GM23248 (cell line): ENCODE results near the gene ESYT3.

ENCODE experiments used
- EZH2 ChIP-seq: fragments of 200-600 bp; sonication (generic); IDR thresholded peaks from 2 replicates; pipeline ENCODE4 v1.6.1; 2018; ENCODE audit warnings: antibody characterized with exemption, mild to moderate bottlenecking; ENCODE audit not compliant: insufficient read depth, poor library complexity, severe bottlenecking
- EZH2phosphoT487 ChIP-seq: fragments of 200-600 bp; sonication (generic); IDR thresholded peaks from 2 replicates; pipeline ENCODE4 v1.6.1; 2018; ENCODE audit warnings: antibody characterized with exemption, moderate library complexity, mild to moderate bottlenecking, low read depth; ENCODE audit not compliant: insufficient read depth

DNA sequence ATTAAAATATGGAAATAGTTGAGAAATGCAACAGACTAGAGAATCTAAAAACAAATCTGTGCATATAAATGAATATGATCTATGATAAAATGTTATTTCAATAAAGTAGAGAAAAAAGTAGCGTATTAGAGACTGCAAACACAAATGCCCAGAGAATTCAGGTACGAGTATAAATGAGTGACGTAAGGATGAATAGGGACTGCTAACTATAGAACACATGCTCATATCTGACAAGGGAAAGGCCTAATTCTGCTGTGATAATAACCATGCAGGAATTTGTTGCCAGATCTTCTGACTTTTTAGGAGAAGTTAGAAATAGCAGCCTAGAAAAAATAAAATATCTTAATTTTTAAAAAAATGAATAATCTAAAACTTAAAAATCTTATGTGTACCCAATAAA is 73.1 kb downstream of the ESYT3 start:
- TF ChIP-seq EZH2 (no peak), EZH2phosphoT487 (no peak)
